Measurements from ENCODE around the gene PHC1.

The PHC1 gene

GRCh38 chr12:8950221-8950527, 35.9 kb downstream of the PHC1 start:
- DNase-seq (ENCODE audit: low read depth) = no peak
- no peak for TF ChIP-seq CTCF (conservative IDR thresholded peaks at IDR 0.05; ENCODE audit: low read length)
- H3K4me3 ChIP-seq (ENCODE audit: low read length) = peak overlapping the region; percentile 70

GRCh38 chr12:8950702-8951478, 36.6 kb downstream of the PHC1 start:
- DNase-seq (ENCODE audit: low read depth) = no peak
- TF ChIP-seq CTCF (conservative IDR thresholded peaks at IDR 0.05; ENCODE audit: low read length) = no peak; the same call in 1 of the 2 replicates
- peak overlapping the region; percentile 70 for H3K4me3 ChIP-seq (ENCODE audit: low read length)

GRCh38 chr12:8951744-8952143, 37.4 kb downstream of the PHC1 start:
- DNase-seq (ENCODE audit: low read depth) = no peak
- no peak for TF ChIP-seq CTCF (conservative IDR thresholded peaks at IDR 0.05; ENCODE audit: low read length)
- no peak overlapping the region for H3K4me3 ChIP-seq (ENCODE audit: low read length)

GRCh38 chr12:8953773-8954402, 39.6 kb downstream of the PHC1 start:
- H3K4me3 ChIP-seq (ENCODE audit: low read length) = no peak overlapping the region
- no peak for DNase-seq (ENCODE audit: low read depth)
- no peak for TF ChIP-seq CTCF (conservative IDR thresholded peaks at IDR 0.05; ENCODE audit: low read length)

- no peak overlapping the region for H3K4me3 ChIP-seq (ENCODE audit: low read length)
- no peak for DNase-seq (ENCODE audit: low read depth)
- no peak for TF ChIP-seq CTCF (conservative IDR thresholded peaks at IDR 0.05; ENCODE audit: low read length)
Observed at GRCh38 chr12:8956073-8956472, 41.8 kb downstream of the PHC1 start.

- no peak for DNase-seq (ENCODE audit: low read depth)
- no peak overlapping the region for H3K4me3 ChIP-seq (ENCODE audit: low read length)
- no peak for TF ChIP-seq CTCF (conservative IDR thresholded peaks at IDR 0.05; ENCODE audit: low read length)
Observed at GRCh38 chr12:8956772-8957171, 42.5 kb downstream of the PHC1 start.

- no peak for DNase-seq (ENCODE audit: low read depth)
- H3K4me3 ChIP-seq (ENCODE audit: low read length) = no peak overlapping the region
- TF ChIP-seq CTCF (conservative IDR thresholded peaks at IDR 0.05; ENCODE audit: low read length) = no peak
Observed at GRCh38 chr12:8957561-8957960, 43.3 kb downstream of the PHC1 start.
